NCI-H128 (cell line): ENCODE results near the gene CCDC185.
"Not testable (repeated sequence)": the region's sequence is repeated elsewhere in the genome, so short reads cannot be mapped to it uniquely, and the experiment has no call there.

ENCODE experiments used
- DNase-seq: peaks from one replicate; lab custom pipeline; 2025; ENCODE audit not compliant: unreplicated experiment; lab: John Stamatoyannopoulos, UW

Gene CCDC185

DNA sequence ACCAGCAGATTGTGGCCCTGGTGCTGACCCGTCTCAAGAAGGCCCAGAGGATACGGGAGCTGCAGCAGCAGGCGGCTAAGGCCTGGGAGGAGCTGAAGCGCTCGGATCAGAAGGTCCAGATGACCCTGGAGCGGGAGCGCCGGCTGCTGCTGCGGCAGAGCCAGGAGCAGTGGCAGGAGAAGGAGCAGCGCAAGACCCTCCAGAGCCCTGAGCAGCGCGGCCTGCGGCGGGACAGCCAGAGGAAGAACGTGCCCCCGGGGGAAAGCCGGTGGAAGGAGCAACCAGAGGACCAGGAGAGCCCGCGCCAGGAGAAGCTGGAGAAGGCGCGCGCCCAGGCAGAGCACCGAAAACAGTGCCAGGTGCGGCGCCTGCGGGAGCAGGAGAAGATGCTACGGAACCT lies 1.0 kb downstream of the CCDC185 start:
- no peak for DNase-seq

DNA sequence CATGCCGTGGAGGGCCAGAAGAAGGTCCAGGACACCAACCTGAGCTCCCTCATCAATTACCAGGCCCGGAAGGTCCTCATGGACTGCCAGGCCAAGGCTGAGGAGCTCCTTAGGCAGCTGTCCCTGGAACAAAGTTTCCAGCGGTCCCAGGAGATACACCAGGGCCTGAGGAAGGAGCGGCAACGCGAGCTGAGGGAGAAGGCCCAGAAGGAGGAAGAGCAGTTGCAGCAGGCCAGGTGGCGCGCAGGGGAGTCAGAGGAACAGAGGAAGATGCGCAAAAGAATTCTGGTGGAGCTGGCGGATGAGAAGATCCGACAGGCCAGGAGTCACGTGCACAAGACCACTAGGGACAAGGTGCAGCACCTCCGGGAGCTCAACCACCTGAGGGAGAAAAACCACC lies 1.5 kb downstream of the CCDC185 start:
- DNase-seq, result no peak

DNA sequence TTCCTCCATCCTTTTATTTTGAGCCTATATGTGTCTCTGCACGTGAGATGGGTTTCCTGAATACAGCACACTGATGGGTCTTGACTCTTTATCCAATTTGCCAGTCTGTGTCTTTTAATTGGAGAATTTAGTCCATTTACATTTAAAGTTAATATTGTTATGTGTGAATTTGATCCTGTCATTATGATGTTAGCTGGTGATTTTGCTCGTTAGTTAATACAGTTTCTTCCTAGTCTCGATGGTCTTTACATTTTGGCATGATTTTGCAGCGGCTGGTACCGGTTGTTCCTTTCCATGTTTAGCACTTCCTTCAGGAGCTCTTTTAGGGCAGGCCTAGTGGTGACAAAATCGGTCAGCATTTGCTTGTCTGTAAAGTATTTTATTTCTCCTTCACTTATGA lies 6.2 kb downstream of the CCDC185 start:
- not testable (repeated sequence) for DNase-seq

DNA sequence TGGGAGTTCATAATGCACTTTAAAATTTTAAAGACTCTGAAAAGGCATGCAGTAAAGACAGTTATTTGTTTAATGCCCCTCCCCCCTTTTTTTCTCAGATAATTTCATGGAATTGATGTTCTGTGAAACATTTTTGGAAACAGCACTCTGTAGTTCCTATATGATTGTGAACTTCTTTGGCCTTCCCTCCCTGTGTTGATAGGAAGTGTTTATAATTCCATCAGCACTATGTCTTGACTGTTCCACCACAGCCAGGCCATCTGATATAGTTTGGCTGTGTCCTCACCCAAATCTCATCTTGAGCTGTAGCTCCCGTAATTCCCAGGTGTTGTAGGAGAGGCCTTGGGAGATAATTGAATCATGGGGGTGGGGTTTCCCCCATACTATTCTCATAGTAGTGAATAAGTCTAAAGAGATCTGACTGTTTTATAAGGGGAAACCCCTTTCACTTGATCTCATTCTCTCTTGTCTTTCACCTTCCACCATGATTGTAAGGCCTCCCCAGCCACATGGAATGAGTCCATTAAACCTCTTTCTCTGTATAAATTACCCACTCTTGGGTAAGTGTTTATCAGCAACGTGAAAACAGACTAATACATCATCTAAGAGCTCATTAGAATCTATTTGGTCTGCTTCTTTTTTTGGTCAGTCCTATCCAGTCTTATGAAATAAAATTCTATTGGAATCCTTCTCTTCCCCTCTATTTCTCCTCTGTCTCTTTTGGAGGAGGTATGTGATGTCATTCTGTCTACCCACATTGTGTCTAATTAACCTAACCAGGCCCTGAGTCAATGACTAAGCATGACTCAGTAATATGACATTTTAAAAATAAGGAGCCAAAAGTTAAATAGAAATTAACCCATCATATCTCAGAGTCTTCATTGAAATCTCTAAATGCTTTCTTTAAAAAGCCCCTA lies 8.9 kb downstream of the CCDC185 start:
- DNase-seq, result no peak

DNA sequence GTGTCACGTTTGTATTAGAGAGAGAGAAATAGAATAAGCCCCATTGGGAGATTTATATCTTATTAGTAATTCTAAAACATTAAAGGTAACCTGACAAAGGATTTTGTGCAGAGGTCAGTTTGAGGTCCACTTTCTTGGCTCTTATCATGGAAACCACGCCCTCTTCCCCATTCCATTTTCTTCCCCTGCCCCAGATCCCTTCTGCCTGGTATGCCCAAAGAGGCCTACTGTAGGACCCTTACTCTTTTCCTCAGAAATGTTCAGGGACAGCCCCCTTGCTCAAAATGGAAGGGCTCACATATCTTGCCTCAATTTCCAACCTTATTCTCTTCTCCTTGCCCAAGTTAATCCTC lies 9.6 kb downstream of the CCDC185 start:
- no peak for DNase-seq

DNA sequence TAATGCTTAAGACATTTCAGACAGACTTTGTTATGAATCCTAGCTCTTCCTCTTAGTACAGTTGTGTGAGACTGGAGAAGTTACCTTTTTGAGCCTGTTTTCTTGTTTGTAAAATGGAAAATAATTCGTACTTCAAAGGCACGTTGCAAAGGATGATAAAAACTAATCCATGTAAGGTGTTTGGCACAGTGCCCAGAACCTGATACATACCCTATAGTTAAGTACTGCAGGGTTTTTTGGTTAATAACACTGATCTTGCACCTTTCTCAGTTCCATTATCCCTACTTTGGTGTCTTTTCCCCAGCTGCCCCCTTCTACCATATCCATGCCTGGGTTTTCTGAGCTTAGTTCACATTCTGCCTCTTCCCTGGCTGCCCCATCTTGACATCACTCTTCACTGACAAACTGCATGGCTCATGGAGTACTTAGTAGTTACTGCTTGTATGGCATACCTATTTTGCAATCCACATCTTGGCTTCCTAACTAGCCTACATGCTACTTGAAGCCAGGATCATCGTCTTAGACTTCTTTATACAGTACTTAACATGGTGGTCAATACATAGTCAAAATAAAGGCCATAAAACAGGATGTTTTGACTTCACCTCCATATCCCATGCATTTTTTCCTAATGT lies 10.1 kb downstream of the CCDC185 start:
- no peak for DNase-seq

DNA sequence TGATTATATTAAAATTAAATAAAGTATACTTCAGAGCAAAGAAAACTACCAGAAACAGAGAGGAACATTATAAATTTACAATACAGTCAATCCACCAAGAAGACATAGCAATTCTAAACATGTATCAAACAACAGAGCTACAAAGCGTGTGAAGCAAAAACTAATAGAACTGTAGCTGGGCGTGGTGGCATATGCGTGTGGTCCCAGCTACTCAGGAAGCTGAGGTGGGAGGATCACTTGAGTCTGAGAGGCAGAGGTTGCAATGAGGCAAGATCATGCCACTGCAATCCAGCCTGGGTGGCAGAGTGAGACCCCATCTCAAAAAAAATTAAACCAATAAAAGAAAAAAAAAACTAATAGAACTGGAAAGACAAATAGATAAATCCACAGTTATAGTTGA lies 12.3 kb downstream of the CCDC185 start:
- DNase-seq, result no peak

DNA sequence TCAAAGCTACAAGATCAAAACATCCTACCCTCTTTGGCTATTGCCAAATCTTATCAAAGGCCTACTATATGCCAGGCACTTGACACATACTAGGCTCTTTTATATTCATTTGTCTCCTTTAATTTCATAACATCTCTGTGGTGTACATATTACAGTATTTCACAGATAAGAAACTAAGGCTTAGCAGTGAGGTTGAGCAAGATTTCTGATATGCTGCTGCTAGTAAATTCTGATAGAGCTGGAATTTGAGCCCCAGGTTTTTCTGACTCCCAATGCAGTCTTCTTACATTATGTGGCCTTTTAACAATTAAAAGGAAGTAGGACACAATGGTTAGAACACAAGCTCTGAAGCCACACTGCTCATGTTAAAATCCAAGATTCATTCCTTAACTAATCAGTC lies 16.8 kb downstream of the CCDC185 start:
- DNase-seq, result no peak

DNA sequence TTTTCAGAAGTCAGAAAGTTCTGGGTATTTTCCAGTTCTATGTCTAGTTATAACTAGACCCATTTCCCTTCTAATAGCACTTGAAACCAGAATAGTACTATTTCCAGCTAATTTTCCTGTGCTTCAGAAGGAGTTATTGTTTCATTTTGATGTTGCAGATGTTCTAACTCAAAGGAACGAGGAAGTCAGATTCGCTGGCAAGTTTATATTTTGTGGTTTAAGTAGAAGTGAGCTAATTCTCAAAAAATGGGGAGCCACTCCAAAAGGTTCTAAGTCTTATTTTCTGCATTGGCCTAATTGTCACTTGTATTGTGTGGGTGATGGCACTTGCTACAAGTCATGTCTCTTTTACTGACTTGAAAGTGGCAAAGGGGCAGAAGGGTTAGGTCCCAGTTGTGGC lies 18.1 kb downstream of the CCDC185 start:
- DNase-seq, result no peak

DNA sequence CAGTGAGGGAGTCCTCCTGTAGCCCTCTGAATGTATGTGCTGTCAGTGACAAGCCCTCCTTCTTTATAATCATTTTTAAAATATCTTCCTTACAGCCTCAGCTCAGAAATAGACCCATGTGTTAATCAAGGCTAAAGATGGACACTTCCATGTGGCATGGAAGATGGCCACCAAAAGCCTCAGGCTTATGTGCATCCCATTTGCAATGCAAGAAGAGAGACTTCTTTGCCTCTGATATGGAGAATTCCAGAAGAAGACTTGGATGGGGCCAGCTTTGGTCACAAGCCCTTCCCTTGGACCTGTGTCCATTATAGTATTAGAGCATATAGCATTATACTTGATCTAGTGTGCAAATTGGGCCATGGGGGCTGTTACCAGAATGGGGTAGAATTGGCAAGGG lies 18.5 kb downstream of the CCDC185 start:
- DNase-seq, result no peak

DNA sequence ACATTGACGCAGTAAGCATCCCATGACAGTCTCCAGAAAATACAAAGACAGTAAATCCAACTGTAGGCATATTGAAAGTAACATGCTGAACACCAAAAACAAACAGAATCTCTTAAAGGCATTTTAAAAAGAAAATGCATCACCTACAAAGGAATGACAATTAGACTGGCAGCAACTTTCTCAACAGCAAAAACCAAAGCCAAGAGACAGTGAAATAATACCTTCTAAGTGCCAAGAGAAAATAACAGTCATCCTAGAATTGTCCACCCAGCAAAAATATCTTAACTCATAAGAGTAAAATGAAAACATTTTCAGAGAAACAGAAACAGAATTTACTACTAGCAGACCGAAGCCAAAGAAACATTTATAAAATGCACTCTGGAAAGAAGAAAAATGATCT lies 20.0 kb downstream of the CCDC185 start:
- no peak for DNase-seq

DNA sequence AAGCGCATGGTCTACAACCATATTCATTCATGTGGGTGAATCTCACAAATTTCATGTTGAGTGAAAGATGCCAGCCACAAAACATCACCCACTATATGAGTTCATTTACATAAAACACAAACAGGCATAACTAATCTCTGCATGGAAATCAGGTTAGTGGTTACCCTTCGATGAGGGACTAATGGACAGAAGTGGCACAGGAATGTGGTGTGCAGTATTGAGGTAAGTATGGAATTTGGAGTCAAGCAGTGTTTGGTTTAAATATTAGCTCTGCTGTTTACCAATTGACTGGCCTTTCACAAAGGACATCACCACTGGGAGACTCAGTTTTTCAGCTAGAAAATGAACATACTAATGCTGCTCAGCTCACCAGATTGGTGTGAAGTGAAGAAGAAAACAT lies 24.2 kb downstream of the CCDC185 start:
- no peak for DNase-seq

DNA sequence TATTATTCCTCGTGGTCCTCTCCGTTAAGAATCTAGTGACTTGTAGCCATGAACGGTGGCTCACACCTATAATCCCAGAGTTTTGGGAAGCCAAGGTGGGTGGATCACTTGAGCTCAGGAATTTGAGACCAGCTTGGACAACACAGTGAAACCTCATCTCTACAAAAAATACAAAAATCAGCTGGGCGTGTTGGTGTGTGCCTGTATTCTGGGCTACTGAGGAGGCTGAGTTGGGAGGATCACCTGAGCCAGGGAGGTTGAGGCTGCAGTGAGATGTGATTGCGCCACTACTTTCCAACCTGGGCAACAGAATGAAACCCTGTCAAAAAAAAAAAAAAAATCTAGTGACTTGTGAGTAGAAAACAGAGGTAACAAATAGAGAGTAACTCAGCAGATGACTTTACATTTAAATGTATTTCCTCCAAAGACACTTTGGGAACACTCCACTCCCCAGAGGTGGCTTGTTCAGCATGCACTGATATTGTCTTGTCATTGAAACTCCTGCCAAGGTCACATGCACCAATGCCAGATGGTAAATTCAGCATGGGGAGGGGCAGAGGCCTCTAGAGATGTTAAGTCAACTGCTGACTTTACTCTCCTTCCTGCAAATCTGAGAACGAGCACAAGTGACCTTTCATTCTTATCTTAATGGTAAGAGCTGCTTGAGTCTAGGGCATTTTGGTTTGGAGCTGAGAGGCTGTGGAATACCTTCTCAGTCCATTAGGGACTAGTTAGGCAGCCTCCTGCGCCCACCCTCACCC lies 24.9 kb downstream of the CCDC185 start:
- DNase-seq, result no peak

DNA sequence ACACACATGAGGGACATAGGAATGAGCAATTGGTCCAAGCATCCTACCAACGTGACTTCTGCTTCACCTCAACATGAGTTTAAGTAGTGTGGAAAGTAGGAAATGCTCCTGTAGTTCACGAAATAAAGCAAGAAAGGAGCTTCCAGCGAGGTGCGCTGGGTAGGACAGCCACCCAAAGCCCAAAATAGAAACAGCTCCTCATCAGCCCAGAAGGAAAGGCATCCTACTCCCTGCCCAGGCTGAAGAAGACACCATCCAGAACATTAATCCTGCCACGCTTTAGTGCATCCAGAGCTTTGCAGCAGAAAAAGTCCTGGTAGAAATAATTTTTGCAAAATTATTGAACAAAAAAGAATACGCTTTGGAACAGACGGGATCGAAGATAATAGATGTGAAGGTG lies 25.9 kb downstream of the CCDC185 start:
- DNase-seq, result no peak

DNA sequence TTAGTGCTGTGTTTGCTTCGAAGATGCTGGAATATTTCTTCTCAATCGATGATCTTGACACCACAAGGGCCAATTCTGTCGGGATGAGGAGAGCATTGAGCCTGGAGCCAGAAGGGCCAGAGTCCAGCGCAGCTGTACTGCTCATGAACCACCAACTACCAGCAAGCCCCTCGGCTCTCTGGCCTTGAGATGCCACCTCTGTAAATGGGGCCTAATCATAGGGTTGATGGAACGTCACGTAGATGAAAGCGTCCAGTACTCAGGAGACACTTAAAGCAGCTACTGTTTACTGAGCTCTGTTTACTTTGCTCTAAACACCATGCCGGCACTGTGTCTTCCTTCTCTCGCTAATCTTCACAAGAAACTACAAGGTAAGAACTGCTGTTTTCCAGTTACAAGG lies 26.3 kb downstream of the CCDC185 start:
- no peak for DNase-seq

DNA sequence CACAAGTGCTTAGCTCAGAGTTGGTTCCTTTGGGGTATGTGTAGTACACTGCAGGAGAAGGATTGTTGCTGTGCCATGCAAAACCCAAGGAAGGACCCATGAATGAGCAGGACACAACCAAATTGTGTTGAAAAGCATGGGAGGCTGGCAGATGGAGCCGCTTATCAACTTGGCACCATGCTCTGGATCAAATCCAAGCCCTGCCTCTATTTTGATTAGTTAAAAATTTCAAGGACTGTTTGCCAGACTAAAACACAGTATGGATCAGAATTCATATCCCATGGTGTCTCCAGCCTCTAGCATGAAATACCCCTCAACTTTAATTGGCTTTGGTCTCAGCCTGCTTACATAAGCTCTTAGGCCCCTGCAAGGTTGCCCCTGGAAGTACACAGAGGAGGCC lies 27.8 kb downstream of the CCDC185 start:
- no peak for DNase-seq

DNA sequence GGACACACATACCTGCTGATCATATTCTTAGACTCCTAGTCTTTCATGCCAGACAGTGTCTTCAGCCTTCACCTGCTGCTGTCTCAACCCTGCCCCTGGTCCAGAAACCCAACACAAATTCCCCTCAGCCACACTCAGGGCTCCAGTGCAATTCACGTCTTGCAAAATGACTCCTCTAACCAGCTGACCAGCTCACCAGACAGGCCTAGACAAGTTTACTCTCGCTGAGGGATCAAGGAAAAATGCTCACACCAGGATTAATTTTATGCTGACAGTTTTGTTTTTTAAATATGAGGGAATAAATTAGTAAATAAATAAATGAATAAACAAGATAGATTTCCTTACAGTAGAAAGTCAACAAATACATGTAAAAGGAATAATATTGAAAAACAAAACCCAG lies 28.5 kb downstream of the CCDC185 start:
- no peak for DNase-seq

DNA sequence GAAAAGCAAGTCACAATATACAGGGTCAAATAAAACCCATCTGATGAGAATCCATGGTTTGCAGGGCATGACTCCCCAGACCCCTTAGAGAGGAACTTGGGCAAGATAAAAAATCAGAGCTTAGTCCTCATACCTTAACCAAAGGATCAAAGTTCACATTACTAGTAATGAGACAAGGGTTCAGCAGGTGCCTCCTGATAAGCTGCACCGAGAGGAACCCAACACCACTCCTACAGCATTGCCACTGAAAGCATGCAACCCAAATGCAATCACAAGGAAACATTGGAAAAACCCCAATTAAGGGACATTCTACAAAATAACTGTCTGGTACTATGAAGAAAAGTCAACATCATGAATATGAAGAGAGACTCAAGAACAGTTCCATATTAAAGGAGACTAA lies 29.7 kb downstream of the CCDC185 start:
- DNase-seq, result no peak

DNA sequence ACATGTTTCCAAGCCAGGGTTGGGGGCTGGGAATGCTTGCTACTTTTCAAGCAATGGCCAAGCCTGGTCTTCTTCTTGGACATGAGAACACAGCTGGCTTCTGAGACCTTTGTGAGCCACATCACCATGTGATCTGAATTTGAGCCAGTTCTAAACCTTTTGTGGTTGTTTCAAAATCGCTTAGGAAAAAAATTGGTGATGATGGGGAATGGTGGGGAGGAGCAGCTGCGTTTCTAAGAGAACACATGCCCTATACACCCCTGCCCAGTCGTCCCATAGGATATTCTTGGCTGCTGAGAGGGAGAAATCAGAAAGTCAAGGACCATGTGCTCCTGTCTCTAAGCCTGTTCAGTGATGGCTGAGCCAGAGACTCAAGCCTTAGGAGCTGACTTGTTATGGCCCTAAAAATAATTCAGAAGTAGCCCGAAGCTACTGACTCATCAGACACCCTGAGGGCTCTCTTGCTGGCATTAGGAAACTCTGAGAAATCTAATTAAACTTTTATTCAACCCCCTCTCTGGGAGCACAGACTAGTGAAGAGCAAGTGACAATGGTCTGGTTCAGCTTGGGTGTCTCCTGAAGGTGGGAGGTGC lies 30.5 kb downstream of the CCDC185 start:
- DNase-seq, result no peak

DNA sequence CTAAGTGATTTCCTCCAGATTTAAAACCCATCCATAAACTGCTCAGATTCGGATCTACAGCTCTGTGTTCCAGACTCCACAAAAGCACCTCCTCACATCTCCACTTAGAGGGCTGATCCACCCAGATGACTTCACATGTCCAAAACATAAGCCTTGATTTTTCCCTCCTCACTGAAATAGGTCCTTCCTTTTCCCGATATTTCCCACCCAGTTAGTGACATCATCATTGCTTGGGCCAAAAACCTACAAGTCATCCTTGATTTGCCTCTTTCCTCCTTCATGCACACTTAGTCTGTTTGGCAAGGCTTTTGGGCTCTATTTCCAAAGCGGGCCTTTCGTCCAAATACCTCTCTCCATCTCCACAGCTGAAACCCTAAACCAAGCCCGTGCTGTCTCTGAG lies 32.3 kb downstream of the CCDC185 start:
- no peak for DNase-seq

DNA sequence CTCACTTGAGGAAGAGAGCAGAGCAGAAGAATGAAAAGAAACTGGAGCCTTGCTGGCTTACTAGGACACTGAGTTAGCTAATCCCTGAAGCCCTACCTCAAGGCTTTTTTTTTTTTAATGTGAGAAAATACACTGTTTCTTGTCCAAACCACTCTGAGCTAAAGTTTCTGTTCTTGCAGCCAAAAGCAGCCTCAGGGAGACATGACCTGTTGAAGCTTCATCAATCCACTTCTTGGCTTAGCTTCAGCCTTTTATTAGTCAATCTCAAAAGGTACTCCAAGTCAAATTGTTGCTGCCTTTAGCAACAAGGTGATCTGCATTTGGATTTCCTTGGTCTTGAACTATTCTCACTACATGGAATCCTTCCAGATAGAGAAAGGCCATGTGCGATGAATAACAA lies 33.7 kb downstream of the CCDC185 start:
- DNase-seq, result no peak

DNA sequence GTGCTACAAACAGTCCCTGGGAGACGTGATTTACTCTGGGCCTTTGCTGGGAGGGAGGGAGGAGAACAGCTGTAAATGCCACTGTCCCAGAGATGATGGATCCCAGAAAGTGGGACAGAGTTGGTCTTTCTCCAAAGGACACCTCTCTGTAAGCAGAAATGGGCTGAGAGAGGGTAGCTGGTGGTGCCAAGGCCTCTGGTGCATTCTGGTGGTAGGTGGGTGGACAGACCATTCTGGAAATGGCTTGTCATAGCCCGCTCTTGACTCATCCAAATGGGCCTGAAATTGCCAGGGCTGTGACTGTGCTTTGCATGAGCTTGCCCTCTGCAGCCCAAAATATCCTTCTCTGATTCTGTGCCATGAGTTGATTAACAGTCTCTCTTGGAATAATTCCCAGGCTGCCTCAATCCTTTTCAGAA lies 36.1 kb downstream of the CCDC185 start:
- DNase-seq, result no peak
